HG03378 (cell line): Measurements from ENCODE around the gene SMIM38.
"Not testable (repeated sequence)": the region's sequence is repeated elsewhere in the genome, so short reads cannot be mapped to it uniquely, and the experiment has no call there.

Source experiments
- ATAC-seq: cut with Tn5 transposase; IDR thresholded peaks from one replicate; pipeline ENCODE4 v1.9.1; 2021; ENCODE audit warnings: mild to moderate bottlenecking, moderate library complexity; ENCODE audit not compliant: unreplicated experiment

SMIM38 gene

DNA sequence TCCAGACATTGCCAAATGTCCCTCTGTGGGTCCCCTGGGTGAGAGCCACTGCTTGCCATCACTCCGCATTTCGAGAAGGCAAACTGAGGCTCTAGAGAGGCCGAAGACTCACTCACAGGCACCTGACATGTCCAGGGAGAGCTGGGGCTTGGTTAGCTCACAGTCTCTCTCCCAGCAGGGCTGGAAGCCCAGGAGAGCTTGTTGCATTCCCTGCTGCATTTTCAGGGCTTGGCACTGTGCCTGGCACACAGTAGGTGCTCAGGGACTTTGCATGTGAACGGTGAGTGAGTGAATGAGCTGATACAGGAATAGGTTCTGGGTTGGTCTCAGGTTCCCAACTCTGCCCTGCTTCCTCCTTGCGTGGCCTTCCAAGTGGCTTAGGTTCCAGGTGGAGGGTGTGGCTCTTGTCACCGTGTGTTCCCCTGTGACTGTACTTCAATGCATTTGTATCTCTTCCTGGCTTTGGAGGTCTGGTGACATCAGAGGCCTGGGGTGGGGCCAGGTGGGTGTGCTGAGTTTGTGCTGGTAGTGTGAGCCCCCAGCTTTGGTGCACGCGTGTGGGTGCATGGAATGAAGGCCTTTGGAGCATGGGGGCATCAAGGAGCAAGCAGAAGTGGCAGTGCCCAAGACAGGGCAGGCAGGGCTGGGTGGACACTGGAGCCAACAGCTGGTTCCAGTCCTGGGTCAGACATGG, 18.4 kb upstream of the SMIM38 start:
- no peak for ATAC-seq

DNA sequence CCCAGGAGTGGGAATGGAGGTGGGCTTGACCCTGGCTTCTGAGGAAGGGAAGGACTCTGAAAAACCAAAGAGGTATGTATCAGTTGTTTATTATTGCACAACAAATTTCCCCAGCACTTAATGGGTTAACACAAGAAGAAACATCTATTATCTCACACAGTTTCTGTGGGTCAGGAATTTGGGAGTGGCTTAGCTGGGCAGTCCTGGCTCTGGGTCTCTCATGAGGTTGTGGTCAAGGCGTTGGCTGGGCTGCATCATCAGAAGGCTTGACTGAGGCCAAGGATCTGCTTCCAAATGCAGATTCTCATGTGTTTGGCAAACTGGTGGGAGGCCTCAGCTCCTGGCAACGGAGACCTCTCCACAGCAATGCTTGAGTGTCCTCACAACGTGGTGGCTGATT, 17.5 kb upstream of the SMIM38 start:
- ATAC-seq = no peak

DNA sequence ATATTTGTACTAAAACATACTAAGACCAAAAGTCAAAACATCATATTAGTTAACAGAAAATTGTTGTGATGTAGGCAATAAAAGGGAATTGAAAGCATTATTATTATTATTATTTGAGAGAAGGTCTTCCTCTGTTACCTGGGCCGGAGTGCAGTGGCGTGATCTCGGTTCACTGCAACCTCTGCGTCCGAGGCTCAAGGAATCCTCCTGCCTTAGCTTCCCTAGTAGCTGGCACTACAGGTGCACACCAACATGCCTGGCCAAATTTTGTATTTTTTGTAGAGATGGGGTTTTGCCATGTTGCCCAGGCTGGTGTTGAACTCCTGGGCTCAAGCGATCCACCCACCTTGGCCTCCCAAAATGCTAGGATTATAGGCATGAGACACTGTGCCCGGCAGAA, 15.6 kb upstream of the SMIM38 start:
- not testable (repeated sequence) for ATAC-seq

DNA sequence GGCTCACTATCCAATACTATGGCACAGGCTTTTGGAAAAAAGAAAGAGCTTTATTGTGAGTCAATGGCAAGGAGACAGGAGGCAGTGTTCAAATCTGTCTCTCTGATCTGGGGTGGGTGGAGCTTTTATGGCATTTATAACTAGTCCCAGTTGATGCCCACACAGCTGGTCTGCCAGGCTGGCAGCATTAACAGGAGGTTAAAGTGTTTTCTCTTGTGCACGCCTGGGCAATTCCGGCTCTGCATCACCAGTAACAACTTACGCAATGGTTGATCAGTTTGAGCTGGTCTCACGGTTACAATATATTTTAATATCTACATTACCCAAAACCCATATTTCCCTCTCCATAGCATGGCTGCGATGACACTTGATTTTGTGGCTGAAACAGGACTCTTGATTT, 15.1 kb upstream of the SMIM38 start:
- no peak for ATAC-seq

DNA sequence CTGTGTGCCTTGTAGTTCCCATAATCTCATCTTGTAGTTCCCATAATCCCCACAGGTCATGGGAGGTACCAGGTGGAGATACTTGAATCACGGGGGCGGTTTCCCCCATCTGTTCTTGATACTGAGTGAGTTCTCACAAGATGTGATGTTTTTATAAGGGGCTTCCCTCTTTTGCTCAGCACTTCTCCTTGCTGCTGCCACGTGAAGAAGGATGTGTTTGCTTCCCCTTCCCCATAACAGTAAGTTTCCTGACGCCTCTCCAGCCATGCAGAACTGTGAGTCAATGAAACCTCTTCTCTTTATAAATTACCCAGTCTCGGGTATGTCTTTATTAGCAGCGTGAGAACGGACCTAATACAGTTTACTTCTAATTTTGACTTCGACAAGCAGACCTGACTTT, 14.0 kb upstream of the SMIM38 start:
- no peak for ATAC-seq

DNA sequence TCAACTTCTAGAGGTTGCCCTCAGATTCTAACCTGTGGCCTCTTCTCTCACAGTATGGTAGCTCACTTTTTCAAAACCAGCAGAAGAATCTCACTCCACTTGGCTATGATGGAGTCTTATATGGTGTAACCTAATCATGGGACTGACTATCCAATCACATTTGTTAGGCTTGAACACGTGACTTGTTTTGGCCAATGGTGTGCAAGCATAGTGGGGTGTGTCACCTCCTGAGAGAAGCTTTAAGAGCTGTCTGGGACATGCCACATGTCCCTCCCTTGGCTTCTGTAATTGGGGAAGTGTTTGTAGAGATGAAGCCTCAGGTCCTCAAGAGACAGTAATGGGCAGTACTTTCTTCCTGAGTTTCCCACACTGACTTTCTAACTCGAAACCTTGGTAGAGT, 12.8 kb upstream of the SMIM38 start:
- ATAC-seq = no peak

DNA sequence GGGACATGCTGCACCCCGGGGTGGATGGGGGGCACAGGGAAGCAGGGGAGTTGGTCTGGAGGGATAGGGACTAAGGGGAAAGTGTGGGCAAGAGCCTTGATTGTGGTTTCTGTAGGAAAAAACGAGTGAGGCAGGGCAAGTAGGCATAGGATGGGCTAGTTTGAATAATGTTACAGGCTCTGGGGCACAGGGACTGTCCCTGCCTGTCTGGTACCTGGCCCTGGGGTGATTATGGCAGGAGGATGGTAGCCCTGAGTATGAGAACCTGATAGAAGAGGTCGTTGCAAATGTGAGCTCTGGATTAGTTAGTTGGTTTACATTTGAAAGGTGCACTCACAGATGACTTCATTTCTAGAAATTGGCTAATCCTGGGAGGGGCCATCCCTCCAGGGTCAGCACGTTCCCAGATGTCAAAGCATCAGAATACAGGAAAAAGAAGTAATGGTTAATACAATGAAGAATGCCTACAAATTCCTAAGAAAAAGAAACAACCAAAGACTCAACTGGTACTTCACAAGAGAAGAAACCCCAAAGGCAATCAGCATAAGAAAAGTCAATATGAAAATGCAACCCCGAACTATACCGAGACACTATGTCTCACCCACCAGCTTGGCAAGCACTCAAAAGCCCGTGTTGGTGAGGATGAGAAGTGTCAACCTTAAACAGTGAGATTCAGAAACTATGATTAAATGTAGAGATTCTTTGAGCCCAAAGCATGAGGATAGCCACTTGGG, 11.3 kb upstream of the SMIM38 start:
- ATAC-seq = no peak

DNA sequence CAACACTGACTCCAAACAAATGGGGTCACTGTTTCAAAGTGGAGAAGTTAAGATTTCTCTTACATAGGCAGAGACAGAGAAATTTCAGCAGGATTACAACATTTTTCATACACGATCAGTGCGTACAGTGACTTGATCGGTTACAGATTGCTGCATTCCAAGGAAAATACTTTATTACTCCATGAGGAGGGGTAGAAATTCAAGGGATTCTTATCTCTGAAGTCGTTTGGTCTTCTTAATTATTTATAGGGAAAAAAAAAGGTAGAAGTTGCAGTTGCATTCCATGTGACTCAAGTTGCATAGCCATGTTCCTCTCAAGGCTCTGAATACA, 10.7 kb upstream of the SMIM38 start:
- no peak for ATAC-seq

DNA sequence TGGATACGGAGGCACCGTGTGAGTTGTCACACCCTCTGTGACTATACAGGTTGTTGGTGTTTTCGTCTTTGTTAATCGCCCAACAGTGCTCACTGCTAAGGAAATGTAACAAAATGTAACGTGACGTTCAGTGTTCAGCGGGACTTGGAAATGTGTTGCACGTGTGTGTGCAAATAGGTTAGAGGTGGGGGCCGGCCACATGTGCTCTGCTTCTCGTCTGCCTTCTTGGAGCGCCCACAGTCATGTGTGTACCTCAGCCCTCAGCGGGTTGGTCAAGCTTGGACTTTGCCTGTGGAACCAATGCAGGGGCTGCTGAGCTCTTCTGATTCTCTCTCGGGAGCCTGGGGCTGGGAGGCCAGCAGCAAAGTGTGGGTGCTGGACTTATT, 7.4 kb upstream of the SMIM38 start:
- ATAC-seq = no peak

DNA sequence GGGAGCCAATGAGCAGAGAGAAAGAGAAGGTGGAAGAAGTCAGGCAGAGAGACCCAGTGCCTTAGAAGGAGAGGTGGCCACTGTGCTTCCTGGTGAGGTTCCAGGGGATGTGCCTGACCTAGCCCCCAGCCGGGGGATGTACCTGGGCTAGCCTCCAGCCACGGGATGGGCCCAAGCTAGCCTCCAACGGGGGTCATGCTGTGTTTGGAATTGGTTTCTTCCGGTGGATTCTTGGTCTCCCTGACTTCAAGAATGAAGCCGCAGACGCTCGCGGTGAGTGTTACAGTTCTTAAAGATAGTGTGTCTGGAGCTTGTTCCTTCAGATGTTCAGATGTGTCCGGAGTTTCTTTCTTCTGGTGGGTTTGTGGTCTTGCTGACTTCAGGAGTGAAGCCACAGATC, 6.9 kb upstream of the SMIM38 start:
- no peak for ATAC-seq

DNA sequence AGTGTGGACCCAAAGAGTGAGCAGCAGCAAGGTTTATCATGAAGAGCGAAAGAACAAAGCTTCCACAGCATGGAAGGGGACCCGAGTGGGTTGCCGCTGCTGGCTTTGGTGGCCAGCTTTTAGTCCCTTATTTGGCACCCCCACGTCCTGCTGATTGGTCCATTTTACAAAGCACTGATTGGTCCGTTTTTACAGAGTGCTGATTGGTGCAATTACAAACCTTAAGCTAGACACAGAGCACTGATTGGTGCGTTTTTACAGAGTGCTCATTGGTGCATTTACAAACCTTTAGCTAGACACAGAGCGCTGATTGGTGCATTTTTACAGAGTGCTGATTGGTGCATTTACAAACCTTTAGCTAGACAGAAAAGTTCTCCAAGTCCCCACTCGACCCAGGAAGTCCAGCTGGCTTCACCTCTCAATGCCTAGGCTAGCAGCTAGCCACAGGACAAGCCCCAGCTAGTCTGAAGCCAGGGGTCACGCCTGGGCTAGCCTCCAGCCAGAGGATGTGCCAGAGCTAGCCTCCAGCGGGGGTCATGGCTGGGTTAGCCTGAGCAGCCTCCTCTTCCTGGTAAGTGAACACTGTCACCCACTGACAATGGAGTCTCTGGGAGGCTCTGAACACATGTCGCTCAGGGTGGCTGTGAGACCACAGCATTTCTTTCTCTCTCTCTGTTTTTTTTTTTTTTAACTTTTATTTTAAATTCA, 6.2 kb upstream of the SMIM38 start:
- not testable (repeated sequence) for ATAC-seq

DNA sequence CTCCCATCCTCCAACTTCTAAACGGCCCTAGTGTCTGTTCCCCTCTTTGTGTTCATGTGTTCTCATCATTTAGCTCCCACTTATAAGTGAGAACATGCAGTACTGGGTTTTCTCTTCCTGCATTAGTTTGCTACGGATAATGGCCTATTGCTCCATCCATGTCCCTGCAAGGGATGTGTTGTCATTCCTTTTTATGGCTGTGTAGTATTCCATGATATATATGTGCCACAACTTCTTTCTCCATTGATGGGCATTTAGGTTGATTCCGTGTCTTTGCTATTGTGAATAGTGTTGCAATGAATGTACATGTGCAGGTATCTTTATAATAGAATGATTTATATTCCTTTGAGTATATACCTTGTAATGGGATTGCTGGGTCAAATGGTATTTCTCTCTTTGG, 5.6 kb upstream of the SMIM38 start:
- no peak for ATAC-seq

DNA sequence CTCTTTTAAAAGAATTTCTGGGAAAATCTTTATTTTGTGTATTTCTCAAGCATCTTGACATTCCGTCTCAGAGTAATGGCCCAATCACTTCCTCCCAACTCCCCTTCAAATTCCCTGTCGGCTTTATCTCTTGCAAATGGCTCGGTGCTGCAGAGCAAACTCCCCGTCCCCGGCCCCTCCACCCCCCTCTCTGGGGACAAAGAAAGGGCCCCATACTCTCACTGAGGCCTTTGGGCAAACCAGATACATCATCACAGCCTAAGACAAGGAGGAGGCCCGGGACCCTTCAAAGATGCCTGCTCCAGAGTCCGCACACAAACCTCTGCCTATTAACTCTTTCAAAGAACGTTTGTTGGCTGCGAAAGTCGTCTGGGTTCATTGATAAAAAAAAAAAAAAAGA, 3.9 kb upstream of the SMIM38 start:
- no peak for ATAC-seq

DNA sequence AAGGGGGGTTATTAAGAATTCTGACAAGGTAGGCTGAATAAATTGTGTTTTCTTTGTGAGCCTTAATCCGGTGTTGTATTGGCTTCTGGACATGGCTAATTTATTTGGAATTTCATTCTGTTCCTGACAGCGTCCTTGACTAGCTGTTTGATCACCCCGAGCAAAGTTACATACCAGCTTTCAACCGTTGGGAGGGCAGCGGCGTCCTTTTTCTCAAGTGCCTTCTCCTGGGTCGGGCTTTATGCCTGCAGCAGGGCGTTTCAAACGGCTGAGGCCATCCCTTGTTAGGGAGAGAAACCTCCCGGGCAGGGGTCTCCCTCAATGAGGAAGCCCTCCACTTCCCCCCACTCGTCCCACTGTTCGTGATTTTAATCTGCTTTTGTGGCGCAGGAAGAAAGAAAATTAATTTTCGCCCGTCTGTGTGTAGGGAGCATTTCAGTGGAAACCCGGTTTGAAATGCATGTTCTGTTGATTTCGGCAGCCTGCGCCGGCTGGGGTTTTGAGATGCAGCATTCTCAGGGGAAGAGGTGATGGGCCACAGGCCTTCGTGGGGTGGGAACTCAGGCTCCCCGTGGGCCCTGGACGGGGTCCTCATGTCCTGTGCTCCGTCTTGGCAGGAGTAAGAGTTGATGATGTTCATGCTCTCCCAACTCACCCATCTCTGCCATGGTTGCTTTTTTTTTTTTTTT, 2.9 kb upstream of the SMIM38 start:
- no peak for ATAC-seq

DNA sequence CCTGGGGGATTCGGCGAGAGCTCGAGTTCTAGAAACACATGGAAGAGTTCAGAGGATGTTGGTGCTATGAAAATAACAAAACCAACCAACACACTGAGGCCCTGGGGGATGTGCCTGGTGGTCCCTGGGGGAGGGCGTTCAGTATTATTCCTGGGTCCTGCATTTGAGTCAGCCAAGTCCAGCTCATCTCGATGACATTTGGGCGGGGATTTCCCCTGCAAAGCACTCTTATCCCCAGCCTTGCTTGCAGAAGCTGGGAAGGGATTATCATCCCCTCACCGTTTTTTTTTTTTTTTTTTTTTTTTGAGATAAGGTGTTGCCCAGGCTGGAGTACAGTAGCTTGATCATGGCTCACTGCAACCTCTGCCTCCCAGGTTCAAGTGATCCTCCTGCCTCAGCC, 2.1 kb upstream of the SMIM38 start:
- ATAC-seq = no peak

DNA sequence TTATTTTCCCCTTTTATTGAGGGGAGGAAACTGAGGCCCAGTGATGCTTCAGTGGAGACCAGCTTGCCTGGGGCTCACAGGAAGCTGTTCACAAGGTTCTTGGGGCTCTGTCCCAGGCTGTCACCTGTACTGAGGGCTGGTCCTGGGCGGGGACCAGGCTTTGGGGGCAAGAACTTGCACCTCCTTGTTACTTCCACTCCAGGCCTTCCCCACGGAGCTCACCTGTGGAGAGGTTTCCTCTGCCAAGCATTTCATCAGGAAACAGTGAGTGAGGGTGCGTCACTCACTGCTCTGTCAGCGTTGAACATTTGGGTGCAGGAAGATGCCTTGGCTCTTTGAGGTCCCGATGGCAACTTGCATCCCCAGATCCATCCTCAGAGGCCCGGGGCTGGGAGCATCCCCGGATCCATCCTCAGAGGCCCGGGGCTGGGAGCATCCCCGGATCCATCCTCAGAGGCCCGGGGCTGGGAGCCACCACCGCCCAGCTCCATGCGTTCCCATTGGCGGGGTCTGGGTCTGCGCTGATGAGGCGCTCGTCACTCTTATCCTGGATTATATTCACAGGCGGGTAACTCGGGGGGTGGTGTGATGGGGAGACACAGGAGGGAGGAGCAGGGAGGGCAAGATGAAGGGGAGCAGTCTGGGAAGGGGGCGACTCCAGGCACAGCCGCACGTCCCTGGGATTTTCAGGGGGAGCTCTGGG, 1.4 kb upstream of the SMIM38 start:
- ATAC-seq = no peak

DNA sequence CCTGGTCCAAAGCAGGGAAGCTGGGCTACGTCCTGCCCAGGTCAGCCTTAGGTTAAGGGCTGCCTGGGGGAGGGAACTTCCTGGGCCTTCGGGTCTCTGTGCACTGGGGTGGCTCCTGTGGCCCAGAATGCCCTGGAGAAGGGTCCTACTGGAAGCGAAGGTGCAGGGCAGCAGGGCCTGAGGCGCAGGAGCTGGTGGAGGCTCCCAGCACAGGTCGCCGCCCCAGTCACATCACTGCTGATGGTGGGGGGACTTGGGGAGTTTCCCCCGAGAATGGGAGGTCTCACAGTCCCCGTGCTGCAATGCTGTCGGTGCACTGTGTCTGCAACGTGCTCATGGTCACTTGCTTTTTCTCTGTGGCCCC, 815 bp upstream of the SMIM38 start:
- no peak for ATAC-seq

DNA sequence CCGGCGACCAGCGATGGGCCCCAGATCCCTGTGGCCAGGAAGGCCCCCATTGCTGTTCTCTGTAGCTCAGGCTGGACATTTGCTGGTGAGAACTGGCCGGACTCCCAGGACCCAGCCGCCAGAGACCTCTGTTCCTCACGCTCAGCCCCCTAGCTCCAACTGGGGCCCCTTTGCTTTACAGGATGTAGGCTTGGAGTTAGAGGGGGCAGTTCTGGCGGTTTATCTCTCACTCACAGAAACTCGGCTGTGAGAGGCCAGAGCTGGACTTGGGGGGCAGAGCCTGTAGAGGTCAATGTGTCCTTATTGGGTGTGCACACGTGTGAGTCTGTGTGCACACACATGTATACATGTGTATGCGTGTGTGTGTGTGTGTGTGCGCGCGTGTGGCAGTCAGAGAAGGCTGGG, 502 bp downstream of the SMIM38 start:
- no peak for ATAC-seq

DNA sequence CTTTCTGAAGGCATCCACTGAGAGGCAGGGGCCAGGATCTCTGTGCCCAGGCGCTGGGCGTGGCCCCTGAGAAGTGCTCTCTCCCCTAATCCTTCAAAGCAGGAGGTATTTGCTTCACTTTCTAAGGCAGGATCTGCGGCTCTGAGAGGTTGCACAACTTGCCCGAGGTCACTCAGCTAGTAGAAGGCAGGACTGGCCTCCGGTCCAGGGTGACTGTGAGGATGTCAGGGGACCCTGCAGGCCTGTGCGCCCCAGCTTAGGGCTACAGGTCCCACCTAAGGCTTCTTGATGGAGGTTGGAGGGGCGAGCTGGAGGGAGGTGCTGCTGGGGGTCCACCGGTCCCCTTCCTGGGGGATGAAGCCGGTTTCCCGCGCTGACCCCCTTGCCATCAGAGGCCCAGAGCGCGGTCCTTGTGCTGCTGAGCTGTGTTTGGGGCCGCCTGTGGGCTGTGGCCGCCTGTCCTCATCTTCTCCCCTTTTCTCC, 979 bp downstream of the SMIM38 start:
- ATAC-seq = no peak

DNA sequence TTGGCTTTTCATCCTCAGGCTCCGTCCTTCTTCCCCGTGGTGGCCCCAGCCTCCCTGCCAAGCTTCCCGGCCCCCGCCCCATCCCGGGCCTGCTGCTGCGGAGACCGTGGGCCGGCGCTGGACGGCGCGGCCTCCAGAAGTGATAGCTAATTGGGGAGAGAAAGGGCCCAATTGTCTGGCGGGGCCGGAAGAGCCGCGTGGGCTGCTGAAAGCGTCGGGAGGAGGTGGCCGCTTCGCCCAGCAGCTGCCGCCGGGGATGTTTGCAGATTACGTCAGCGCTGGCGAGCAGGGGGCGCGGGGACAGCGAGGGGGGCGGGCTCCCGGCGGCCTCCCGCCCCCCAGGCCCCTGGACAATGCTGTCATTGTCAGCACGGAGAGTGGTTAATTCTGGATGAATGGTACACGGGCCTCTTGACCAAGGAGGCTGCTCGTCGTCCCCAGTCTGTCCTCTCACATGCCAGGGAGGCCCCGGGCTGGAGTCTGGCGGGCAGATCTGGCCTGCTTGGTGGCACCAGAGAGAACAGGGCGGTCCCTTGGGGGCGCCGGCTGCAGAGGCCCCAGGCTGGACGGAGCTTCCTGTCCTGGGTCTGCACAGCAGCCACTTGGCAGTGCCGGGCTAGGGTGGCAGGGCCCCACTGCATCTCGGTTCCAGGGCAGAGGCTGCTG, 1.6 kb downstream of the SMIM38 start:
- no peak for ATAC-seq

DNA sequence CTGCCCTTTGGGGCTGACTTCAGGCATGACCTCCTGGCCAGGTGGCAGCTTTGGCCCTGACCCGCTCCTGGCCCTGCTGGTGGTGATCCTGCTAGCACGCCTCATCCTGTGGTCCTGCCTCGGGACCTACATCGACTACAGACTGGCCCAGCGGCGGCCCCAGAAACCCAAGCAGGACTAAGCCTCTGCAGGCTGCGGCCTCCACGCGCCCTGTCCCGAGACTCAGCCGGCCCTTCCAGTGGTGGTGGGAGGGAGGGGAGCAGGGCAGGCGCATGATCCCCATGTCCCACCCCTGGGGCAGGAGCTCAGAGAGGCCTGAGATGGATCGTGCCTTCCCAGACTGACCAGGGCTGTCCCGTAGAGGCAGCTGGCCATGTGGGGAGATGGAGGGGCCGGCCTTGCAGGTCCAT, 2.1 kb downstream of the SMIM38 start:
- ATAC-seq = no peak
